ENCODE data around the gene TLE2.

Gene TLE2

DNA sequence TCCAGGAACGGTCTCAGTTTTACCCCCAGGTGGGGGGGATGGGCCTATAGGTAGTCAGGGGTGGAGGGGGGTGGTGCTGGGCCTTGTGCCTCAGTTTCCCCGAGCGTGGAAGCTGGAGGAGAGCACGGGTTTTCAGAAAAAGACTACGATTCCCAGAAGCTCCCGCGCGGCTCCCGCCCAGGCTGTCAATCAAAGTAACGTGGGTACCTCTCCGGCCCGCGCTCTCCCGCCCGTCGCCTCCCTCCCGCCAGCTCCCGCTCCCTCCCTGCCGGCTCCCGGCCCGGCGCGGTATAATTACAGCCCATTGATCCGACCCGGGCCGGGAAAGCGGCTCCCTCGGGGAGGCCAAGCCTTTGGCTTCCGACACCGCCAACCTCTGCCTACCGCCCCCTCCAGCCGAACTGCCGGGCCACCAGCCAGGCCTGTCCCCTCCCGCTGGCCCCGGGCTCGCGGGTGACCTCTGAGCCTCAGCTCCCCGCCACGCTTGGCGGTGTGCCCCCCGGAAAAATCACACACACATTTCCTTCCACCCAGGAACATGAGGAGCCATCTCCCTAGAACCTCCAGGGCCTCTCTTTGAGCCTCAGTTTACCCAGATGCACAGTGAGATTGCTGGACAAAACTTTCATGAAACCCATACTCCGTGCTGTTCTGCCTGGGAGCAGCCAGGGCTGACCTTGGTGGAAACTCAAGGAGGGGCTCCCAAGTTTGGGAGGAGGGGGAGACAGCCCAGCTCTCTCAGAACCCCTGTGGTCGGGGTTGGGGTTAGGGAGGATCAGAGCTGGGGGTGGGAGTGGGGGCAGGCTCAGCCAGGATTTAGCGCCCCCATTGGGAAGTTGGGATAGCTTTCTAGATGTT is 7.3 kb upstream of the TLE2 start:
- DNase-seq (ENCODE audit: low spot score): peak; percentile 96

DNA sequence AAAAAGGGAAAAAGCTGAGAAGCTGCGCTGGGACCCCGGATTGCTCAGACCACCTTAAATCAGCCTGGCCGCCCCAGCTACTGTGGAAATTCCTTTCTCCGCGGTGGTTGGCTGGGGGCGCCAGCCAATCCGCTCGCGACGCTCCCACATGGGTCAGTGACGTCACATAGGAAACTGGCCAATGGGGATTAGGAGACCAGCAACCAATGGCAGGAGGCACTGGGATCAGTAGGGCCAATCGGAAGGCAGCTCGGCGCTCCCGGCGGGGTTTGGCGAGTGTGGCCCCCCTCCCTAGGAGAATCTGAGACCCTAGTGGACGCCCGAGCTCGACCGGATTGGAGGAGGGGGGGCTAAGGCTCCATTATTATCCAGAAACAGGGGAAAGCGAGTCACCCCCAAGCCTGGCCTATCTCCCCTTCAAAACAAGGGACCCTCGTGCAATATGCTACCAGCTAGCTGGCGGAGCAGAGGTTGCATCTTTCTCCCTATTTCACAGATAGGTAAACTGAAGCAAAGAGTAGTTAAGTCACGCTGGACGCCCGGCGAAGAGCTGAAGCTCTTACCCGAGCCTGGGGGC is 6.5 kb upstream of the TLE2 start:
- peak; percentile 100 for DNase-seq (ENCODE audit: low spot score)

DNA sequence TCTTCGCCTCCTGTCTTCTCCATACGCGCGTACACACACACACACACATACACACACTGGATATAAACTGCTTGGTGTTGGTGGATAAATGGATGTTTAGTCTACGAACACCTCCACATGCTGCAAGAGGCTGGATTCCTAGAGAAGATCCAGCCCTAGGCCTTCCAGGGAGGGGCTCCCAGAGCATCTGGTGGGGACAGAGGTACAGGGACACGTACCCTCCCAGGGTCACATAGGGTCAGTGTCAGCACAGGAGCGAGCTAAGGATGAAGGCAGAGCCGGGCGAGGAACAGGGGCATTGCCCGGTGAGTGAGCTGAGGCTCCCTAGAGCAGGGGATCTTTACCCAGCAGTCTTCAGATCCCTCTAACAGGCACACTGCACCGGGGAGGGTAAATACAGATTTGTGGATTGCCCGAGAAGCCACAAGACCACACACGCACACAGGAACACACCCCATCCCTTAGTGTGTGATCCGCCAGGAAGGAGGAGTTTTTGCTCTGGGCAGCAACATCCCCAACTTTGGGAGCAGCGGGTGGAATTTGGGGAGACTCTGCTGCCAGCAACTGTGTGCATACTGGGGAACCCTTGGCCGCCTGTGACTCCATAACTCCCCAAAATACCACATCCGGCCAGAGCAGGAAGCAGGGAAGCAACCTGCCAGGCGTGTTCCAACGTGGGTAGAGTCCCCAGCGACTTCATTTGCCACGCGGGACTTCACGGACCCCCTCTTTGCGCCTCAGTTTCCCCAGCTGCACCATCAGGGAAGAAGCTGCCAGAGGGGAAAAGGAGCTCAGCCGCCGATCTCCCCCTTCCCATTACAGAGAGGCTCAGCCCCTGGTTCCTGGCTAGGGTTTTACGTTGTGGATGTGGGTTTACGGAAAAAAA is 5.8 kb upstream of the TLE2 start:
- DNase-seq (ENCODE audit: low spot score): no peak

DNA sequence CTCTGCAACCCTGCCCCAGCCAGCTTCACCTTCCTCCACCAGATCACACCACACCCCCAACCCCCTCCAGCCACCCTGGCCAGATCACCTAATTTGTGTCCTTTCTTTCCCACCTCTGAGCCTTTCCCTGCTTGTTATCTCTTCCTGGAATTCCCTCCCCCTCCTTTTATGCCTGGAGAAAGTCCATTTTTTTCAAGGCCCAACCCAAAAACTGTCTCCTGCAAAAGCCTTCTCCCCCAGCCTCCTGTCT is 5.3 kb upstream of the TLE2 start:
- DNase-seq (ENCODE audit: low spot score): no peak

DNA sequence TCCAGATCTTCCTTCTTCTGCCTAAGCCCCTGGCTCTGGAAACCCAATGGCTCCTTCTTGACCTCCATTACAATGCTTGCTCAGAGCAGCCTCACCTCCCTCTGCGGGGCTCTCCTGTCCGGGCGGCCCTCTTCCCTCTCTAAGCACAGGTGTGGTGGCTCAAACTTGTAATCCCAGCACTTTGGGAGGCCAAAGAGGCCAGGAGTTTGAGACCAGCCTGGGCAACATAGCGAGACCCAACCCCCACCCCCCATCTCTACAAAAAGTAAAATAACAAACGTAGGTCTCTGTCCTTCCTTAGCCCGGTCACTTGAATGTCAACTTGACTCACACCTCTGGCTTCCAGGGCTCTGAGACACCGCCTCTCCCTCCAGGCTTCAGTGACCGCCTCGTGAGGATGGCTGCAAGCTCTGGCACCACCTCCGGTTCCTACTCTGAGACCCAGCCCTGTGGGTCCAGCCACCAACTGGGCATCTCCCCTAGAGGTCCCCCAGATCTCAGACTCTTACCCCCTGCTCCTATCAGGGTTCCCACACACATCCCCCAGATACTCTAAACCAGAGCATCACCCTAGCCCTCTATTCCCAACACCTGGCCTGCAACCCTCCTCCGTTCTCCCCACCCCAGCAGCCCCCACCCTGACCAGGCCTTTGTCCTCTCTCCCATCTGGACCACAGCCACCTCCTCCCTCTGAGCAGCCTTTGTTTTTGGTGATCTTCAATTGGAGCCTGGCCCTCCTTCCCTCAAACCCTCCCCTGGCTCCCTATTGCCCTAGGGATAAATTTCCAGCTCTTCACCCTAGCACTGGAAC is 4.7 kb upstream of the TLE2 start:
- DNase-seq (ENCODE audit: low spot score): no peak

DNA sequence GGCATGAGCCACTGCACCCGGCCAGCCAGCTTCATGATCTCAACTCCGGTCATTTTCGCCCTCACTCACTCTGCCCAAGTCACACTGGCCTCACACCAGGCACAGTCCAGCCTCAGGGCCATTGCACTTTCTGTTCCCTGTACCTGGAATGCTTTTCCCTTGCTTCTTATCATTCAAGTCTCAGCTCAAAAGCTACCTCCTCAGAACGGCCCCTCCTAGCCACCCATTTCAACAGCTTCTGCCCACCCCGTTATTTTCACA is 2.5 kb upstream of the TLE2 start:
- no peak for DNase-seq (ENCODE audit: low spot score)

DNA sequence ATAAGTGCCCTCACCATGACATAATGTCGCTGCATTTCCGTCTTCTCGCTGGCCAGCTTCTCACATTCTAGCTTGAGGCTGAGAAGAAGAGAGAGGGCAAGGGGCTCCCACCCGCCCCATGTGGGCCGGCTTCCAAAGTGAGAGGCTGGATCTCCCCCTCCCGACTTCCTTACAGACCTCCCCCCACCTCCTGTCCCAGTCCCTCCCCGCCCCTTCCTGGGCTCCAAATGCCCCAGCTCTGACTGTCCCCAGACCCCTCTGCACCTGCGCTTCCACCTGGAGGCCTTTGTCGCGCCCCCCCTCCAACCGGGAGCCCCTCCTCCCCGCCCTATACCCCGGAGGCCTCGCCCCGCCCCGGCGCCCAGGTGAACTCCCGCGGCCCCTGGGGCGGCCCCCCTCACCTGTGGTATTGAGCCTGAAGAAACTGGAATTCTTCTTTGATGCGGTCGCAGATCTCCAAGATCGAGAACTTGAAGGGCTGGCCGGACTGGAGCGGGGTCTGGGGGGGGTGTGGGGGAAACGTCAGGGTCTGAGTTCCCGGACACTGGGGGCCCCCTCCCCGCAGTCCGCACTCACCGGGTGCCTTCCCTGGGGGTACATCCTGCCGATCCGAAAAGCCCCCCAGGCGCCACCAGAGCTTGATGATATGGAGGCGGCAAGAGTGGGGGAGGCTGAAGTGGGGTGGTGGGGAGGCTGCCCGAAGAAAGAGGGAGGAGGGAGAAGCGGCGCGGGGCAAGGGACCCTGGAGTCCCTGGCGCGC is 595 bp downstream of the TLE2 start:
- no peak for DNase-seq (ENCODE audit: low spot score)

DNA sequence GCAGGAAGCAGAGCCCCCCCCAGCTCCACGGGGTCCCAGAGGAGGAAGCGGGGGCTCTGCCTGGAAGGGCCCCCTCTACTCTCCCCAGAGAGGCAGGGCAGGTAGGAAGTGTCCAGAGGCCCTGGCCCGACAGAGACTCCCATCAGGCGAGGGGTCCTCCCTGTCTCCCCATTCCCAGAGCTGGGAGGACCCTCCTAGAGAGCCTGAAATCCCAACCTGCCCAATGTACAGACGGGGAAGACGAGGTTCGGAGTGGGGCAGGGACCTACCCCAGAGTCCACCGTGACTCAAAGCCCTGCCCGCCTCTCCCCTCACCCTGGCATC is 1.1 kb downstream of the TLE2 start:
- no peak for DNase-seq (ENCODE audit: low spot score)

DNA sequence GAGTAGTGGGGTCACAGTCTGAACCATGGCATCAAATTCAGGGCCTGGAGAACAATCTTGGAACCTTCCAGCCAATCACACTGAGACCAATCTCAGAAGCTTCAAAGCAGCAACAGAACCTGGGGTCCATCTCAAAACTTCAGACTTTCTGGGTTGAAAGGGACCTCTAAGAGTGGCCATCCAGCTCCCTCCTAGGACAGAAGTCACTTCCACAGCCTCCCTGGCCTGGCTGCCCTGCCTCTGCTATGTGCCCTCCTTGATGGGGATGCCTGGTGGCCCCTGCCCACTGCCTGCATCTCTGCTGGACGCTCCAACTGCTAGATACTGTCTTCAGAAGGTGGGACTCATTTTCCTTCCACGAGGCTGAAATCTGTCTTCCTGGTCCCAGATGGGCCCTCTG is 1.8 kb downstream of the TLE2 start:
- no peak for DNase-seq (ENCODE audit: low spot score)

DNA sequence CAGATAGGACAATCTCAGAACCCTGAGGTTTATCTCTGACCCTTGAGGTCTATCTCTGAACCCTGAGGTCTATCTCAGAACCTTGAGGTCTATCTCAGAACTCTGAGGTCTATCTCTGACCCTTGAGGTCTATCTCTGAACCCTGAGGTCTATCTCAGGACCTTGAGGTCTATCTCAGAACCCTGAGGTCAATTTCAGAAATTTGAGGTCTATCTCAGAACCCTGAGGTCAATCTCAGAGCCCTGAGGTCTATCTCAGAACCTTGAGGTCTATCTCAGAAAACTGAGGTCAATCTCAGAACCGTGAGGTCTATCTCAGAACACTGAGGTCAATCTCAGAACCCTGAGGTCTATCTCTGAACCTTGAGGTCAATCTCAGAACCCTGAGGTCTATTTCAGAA is 2.3 kb downstream of the TLE2 start:
- no peak for DNase-seq (ENCODE audit: low spot score)

DNA sequence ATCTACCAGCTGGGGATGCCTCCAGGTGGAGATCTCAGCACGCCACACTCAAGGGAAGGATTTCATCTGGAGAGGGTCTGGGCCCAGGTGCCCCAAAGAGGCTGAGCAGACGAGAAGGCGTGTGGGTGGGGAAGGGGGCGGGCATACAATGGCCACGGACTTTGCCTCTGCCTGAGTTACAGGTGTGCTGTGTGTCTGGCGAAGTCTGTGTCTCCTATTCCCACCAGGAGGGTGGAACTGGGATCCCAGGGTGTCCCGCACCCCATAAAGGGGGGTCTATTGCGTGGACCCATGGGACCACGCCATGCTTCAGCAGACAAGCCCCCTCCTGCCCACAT is 3.6 kb downstream of the TLE2 start:
- no peak for DNase-seq (ENCODE audit: low spot score)

DNA sequence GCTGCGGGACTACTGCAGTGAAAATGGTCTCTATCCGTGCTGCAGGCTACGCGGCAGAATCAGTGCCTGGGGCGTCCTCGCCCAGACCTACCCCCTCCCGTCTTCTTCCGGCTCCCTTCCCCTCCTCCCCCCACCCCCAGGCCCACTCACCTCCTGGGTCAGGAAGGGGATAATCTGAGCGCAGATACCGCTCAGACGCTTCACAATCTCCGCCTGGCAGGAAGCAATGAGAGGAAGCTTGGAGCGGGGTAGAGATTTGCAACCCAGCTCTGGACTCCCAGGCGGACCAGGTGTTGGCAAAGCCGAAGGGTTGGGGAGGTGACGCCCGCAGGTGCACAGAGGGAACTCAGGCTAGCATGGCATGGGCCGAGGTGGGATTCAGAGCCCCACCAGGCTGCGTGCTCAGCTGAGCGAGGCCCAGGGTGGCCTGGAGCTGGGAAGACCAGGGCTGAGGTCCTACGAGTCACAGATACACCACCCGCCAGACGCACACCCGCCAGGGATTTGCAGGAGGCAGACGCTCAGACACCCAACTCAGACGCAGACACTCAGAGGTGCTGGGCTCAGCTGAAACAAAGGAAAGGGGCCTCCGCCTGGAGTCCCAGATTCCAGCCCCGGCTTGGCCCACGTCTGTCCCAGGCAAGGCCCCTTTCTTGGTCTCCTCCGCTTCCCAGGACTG is 4.1 kb downstream of the TLE2 start:
- DNase-seq (ENCODE audit: low spot score): no peak

DNA sequence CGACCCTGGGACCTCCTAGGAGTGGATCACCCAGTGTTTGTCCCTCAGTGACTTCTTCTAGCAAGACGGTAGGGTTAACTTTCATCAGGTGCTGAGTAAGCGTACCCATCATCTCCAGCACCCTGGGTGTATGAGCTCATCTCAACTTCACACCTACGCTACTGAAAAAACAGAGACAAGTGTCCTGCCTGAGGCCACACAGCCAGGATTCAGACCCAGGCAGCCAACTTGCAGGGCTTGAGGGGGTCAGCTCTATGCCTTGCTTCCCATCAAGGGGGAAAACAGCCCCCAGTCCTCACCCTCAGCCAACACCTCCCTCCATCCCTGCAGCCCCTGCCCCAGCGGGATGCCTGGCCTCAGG is 4.6 kb downstream of the TLE2 start:
- DNase-seq (ENCODE audit: low spot score): no peak

DNA sequence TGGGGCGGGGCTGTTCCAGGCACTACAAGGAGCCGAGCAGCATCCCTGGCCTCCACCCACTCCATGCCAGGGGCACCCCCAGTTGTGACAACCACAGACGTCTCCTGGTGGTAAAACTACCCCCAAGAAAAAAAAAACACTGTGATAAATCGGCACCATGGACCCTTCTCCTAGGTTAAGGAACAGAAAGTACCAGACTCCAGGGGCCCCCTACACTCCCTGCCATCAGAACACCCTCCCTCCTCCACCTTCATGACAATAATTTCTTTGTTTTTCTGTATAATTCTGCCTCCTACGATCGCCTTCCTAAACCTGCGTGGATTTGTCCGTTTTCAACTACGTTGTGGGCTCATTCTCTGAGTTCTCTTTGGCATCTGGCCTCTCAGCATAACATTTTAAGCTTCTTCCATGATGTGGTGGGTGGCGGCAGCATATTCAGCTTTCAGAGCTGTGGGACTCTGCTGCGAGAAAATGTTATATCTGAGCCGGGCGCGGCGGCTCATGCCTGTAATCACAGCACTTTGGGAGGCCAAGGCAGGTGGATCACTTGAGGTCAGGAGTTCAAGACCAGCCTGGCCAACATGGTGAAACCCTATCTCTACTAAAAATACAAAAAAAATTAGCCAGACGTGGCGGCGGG is 8.6 kb downstream of the TLE2 start:
- no peak for DNase-seq (ENCODE audit: low spot score)

DNA sequence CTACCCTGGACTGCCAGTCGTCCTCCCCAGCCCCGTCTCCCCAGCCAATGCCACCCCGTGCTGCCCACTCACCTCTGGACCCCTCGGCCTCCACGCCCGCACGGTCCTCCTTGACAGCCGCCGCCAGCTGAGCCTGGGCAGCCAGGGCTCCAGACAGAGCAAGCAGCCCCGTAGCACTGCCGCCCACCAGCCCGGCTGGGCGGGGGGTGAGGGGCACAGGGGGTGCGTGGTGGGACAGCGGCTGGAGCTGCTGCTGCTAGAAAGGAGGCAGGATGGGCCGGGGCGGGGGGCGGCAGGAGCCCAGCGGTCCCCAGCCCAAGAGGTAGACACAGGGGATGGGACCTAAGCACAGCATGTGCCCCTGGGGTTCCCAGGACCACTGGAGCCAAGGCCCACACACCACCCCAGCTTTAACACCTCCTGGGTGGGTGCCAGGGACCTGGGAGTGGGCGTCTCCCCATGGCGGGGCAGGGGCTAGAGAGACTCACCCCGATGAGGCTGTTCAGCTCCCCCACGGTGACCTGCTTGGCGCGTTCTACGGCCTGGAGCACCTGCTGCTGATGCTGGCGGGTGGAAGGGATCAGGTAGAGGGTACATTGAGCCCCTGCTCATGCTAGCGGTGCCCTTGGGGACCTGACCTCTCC is 9.7 kb downstream of the TLE2 start:
- DNase-seq (ENCODE audit: low spot score): no peak

DNA sequence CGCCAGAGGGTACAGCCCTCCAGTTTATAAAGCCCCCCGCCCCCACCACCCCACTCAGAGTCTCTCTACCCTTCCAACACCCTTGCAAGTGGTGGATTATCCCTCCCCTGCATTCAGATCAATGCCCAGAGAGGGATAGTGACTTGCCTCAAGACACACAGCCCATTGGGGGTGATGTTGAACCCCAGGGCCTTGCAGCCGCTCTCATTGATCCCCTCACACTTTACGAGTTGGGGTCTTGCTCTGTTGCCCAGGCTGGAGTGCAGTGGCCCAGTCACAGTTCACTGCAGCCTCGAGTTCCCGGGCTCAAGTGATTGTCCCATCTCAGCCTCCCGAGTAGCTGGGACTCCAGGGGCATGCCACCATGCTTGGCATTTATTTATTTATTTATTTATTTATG is 11.2 kb downstream of the TLE2 start:
- no peak for DNase-seq (ENCODE audit: low spot score)

DNA sequence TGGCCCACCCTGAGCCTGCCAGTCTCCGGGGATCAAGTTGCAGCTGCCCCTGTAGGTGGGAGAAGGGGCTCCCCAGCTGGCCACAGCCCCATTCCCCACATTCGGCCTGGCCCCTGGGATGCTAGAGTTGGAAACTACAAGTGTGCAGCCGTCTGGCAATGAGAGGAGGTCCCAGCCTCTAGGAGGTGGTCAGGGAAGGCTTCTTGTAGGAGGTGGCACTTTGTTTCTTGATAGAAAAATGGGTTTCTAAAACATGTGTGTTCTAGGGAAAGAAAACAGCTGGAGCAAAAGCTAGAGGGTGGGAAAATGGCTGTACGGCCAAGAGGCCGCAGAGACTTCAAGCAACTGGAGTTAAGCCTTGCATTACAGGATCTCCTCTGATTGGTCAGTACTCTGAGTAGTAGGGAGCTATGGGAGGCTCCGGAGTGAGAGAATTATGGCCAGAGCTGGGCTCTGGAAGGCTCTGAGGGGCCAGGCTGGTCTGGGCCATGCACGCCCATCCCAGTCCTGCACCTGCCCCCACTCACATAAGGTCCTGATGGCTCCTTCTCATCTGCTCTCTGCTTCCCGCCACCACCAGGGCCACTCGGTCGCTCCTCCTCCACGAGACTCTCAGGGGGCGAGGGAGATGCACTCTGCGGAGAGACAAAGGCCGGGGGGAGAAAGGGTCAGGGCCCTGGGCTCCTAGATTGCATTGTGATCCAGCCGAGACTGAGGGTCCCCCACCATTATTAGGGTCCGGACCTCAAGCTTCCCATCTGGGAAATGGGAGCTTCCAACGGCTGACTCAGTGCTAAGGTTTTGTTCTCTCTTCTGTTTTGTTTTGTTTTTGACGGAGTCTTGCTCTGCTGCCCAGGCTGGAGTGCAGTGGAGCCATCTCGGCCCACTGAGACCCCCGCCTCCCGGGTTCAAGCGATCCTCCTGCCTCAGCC is 13.7 kb downstream of the TLE2 start:
- DNase-seq (ENCODE audit: low spot score): no peak

DNA sequence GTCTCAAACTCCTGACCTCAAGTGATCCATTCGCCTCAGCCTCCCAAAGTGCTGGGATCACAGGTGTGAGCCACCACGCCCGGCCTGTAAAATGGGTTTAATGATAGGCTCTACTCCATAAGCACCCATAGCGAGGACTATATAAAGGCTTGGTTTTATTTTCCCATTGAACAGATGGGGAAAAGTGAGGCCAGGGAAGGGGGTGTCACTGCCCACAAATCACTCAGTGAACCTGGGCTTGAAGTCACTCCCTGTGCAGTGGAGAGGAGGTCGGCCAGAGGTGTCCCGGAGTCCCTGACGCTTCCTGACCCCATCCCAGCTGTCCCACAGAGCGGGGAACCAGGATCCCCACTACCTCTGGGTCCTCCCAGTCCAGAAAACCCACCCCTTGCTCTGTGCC is 14.9 kb downstream of the TLE2 start:
- DNase-seq (ENCODE audit: low spot score): no peak

DNA sequence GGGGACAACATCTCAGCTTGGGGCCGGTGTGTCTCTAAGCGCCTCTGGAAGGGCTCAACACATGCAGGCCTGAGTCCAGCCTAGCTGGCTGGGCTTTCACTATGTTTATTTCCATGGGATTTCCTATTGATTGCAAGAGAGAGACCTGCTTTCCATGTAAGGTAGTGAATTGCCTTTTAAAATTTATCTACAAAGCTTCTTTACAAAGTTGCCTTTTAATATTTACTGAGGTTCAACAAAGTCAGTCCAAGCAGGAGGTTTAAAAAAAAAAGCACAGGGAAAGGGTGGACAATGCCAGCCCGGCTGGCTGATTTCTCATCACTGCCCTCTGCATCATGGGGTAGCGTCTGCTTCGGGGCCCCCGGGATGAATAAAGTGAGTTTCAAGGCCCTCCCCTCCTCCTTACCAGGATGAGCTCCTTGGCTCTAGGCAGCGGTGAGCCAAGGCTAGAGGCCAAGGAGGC is 15.8 kb downstream of the TLE2 start:
- DNase-seq (ENCODE audit: low spot score): no peak

Data from AG08396 (cell line).